Tibial nerve (tissue), 4 donors: Measurements from ENCODE around the gene OSBP.

ENCODE experiments used
- CTCF ChIP-seq, 5 experiments: fragments of 200-600 bp in 3 of 5; fragments of 450-650 bp in 2 of 5; sonication (generic) in 3 of 5; IDR thresholded peaks; one replicate each; pipeline ENCODE4 v1.5.1; 2016 to 2019; ENCODE audit warnings: antibody characterized with exemption in 5 of 5, mild to moderate bottlenecking in 3 of 5, moderate library complexity in 2 of 5
- EP300 ChIP-seq, 2 donors: sonication (generic); formaldehyde crosslinking; IDR thresholded peaks; one replicate each; pipeline ENCODE4 v1.6.1; 2017; ENCODE audit warnings: antibody characterized with exemption in 2 of 2, mild to moderate bottlenecking in 1 of 2
- POLR2A ChIP-seq, 2 donors: fragments of 450-650 bp; IDR thresholded peaks; one replicate each; pipeline ENCODE4 v1.6.1; 2017; ENCODE audit warnings: antibody characterized with exemption in 2 of 2, mild to moderate bottlenecking in 2 of 2, moderate library complexity in 2 of 2

GRCh38 chr11:59548309-59548656 lies 67.3 kb downstream of the OSBP start:
- TF ChIP-seq POLR2A (IDR thresholded peaks at IDR 0.05) = no peak
- no peak for TF ChIP-seq CTCF (IDR thresholded peaks at IDR 0.05)
- no peak for TF ChIP-seq EP300 (IDR thresholded peaks at IDR 0.05)
